HepG2 (cell line): Measurements from ENCODE around the gene MBD3. TPM values are rescaled to one million over a fixed set of nuclear protein-coding genes. Genes with fewer than 3 reads are reported as not detected.

ENCODE experiments used
- HNRNPLL ChIP-seq: fragments of 200-400 bp; formaldehyde crosslinking; IDR thresholded peaks from 2 replicates; pipeline ENCODE4 v1.6.1; 2017; ENCODE audit warnings: mild to moderate bottlenecking, low read depth, low read length; ENCODE audit not compliant: poor library complexity, severe bottlenecking
- MIER3 ChIP-seq: IDR thresholded peaks from 2 replicates; pipeline ENCODE4 v1.6.1; 2016; ENCODE audit warnings: missing compliant biosample characterization, borderline replicate concordance
- MTF1 ChIP-seq: sonication (generic); formaldehyde crosslinking; IDR thresholded peaks from 2 replicates; pipeline ENCODE4 v1.5.0; 2020; ENCODE audit warnings: missing genetic modification reagents
- NCOR1 ChIP-seq: fragments of 200-600 bp; sonication (generic); IDR thresholded peaks from 2 replicates; pipeline ENCODE4 v1.7.0; 2017; ENCODE audit warnings: antibody characterized with exemption, low read length, borderline replicate concordance
- NFE2L2 ChIP-seq: fragments of 150-350 bp; IDR thresholded peaks from 2 replicates; pipeline ENCODE4 v1.6.1; 2014; ENCODE audit warnings: low read length
- NR2F2 ChIP-seq: IDR thresholded peaks from 2 replicates; pipeline ENCODE4 v1.6.1; 2012; ENCODE audit warnings: low read depth, inconsistent platforms, borderline replicate concordance
- POLR2AphosphoS5 ChIP-seq: IDR thresholded peaks from 2 replicates; pipeline ENCODE4 v1.6.1; 2012; ENCODE audit warnings: low read depth, low read length
- TCF12 ChIP-seq, 2 experiments: fragments of 450-650 bp in 1 of 2; sonication (generic) in 1 of 2; formaldehyde crosslinking in 1 of 2; IDR thresholded peaks; 2 replicates each; pipeline versions ENCODE4 v1.6.1 to v1.8.0; 2017 to 2022; ENCODE audit warnings: antibody characterized with exemption in 1 of 2, mild to moderate bottlenecking in 1 of 2, missing genetic modification reagents in 1 of 2, moderate library complexity in 1 of 2
- ZFP82 ChIP-seq: sonication (generic); formaldehyde crosslinking; IDR thresholded peaks from 2 replicates; pipeline ENCODE4 v1.5.1; 2020; ENCODE audit warnings: mild to moderate bottlenecking, missing genetic modification reagents, borderline replicate concordance
- ZMAT3 ChIP-seq: sonication (generic); formaldehyde crosslinking; conservative IDR thresholded peaks from 2 replicates; pipeline ENCODE4 v1.7.0; 2021; ENCODE audit warnings: missing genetic modification reagents
- ZNF138 ChIP-seq: sonication (generic); formaldehyde crosslinking; IDR thresholded peaks from 2 replicates; pipeline ENCODE4 v1.5.0; 2020; ENCODE audit warnings: mild to moderate bottlenecking, low read depth, missing genetic modification reagents
- ZNF383 ChIP-seq: sonication (generic); formaldehyde crosslinking; IDR thresholded peaks from 2 replicates; pipeline ENCODE4 v1.4.0; 2020; ENCODE audit warnings: missing genetic modification reagents, mild to moderate bottlenecking, borderline replicate concordance
- polyA plus RNA-seq, 8 experiments: library from polyadenylated mRNA; depleted of rRNA in 3 of 8; stranded (reverse) in 7 of 8; unstranded in 1 of 8; fragments of >200 nt; fragmentation: Illumina TruSeq in 4 of 8; extraction: Trizol in 4 of 8; gene quantifications; 2 replicates each; pipeline versions ENCODE4 v1.2.1 to v1.2.3, GENCODE V29; 2011 to 2016; ENCODE audit warnings: low read depth in 4 of 8, missing spikeins in 1 of 8, mixed read lengths in 1 of 8; ENCODE audit not compliant: insufficient read depth in 1 of 8
- total RNA-seq, 5 experiments: library from RNA; depleted of rRNA; stranded (reverse); fragments of >200 nt; fragmentation: Illumina TruSeq; extraction: Trizol; gene quantifications; 2 replicates each; pipeline ENCODE4 v1.2.3, GENCODE V29; 2016; ENCODE audit warnings: low read depth in 1 of 5
- TF ChIP-seq, protein P1 (sequence below): IDR thresholded peaks from 2 replicates; pipeline ENCODE4 v1.6.1; 2012; ENCODE audit warnings: inconsistent platforms
- TF ChIP-seq, protein P2 (sequence below): sonication (generic); formaldehyde crosslinking; IDR thresholded peaks from 2 replicates; pipeline ENCODE4 v1.4.0; 2020; ENCODE audit warnings: mild to moderate bottlenecking, low read depth, missing genetic modification reagents
- TF ChIP-seq, protein P3 (sequence below), 2 experiments: sonication (generic) in 1 of 2; formaldehyde crosslinking in 1 of 2; IDR thresholded peaks; 2 replicates each; pipeline versions ENCODE4 v1.4.0 to v1.6.1; 2016 to 2020; ENCODE audit warnings: borderline replicate concordance in 1 of 2, low read depth in 1 of 2, mild to moderate bottlenecking in 1 of 2, missing genetic modification reagents in 1 of 2
- TF ChIP-seq, protein P4 (sequence below): sonication (generic); formaldehyde crosslinking; IDR thresholded peaks from 2 replicates; pipeline ENCODE4 v1.4.0; 2020; ENCODE audit warnings: missing genetic modification reagents
- TF ChIP-seq, protein P5 (sequence below): sonication (generic); formaldehyde crosslinking; IDR thresholded peaks from 2 replicates; pipeline ENCODE4 v1.4.0; 2020; ENCODE audit warnings: missing genetic modification reagents

MBD3 gene
- total and polyA plus RNA-seq, 2 of the 13 experiments (the other 11 are each of a cell fraction or from before 2014, with no cell fraction given), result 21.2 to 76.9 TPM

DNA sequence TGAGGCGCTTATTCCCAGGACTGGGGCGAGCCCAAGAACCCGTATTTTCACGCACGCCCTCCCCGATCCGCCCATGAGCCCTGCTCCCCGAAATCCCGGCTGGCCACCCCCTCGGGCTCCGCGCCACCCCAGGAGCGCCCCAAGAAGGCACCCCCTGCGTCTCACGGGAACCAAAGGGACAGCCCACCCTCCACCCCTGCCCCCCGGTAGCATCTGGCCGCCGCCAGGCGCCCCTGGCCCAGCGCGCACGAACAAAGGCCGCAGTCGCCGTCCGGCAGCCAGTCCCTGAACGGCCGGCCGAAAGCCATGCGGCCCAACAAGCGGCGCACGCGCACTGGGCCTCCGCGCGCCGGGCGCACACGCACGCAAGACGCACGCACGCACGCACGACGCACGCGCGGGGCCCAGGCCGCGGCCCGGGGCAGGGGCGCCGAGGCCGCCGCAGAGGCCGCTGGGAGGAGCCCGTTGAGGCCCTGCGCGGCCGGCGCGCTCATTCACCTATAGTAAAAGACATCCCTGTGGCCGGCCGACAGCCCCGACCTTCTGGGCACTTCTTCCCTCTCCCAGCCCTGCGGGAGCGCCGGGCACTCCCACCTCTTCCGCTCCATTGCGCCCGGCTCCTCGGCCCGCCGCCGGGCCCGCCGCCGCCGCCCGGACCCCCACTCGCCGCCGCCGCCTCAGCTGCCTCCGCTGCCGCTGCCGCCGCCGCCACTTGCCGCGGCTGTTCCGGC is 476 bp downstream of the MBD3 start (continued):
- TF ChIP-seq, protein P1, sequence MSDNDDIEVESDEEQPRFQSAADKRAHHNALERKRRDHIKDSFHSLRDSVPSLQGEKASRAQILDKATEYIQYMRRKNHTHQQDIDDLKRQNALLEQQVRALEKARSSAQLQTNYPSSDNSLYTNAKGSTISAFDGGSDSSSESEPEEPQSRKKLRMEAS, result peak; percentile 98
- TF ChIP-seq NR2F2 (no peak), POLR2AphosphoS5 (peak; percentile 91), NFE2L2 (no peak), TCF12 (IDR thresholded peaks at IDR 0.05) (no peak), TCF12 (CRISPR knock-in tag; IDR thresholded peaks at IDR 0.05) (no peak), ZMAT3 (peak; percentile 67; the same call in 1 of the 2 replicates), ZNF383 (CRISPR knock-in tag) (no peak), MTF1 (CRISPR knock-in tag) (peak; percentile 76; the same call in 1 of the 2 replicates), MIER3 (CRISPR knock-in tag) (no peak), NCOR1 (no peak), ZFP82 (no peak; the same call in 1 of the 2 replicates), ZNF138 (CRISPR knock-in tag) (peak; percentile 90; the same call in 1 of the 2 replicates), HNRNPLL (no peak)
- TF ChIP-seq, protein P2, sequence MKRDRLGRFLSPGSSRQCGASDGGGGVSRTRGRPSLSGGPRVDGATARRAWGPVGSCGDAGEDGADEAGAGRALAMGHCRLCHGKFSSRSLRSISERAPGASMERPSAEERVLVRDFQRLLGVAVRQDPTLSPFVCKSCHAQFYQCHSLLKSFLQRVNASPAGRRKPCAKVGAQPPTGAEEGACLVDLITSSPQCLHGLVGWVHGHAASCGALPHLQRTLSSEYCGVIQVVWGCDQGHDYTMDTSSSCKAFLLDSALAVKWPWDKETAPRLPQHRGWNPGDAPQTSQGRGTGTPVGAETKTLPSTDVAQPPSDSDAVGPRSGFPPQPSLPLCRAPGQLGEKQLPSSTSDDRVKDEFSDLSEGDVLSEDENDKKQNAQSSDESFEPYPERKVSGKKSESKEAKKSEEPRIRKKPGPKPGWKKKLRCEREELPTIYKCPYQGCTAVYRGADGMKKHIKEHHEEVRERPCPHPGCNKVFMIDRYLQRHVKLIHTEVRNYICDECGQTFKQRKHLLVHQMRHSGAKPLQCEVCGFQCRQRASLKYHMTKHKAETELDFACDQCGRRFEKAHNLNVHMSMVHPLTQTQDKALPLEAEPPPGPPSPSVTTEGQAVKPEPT (CRISPR knock-in tag), result no peak
- TF ChIP-seq, protein P3, sequence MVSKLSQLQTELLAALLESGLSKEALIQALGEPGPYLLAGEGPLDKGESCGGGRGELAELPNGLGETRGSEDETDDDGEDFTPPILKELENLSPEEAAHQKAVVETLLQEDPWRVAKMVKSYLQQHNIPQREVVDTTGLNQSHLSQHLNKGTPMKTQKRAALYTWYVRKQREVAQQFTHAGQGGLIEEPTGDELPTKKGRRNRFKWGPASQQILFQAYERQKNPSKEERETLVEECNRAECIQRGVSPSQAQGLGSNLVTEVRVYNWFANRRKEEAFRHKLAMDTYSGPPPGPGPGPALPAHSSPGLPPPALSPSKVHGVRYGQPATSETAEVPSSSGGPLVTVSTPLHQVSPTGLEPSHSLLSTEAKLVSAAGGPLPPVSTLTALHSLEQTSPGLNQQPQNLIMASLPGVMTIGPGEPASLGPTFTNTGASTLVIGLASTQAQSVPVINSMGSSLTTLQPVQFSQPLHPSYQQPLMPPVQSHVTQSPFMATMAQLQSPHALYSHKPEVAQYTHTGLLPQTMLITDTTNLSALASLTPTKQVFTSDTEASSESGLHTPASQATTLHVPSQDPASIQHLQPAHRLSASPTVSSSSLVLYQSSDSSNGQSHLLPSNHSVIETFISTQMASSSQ (IDR thresholded peaks at IDR 0.05; ENCODE audit: low read depth), result no peak
- TF ChIP-seq, protein P3 (CRISPR knock-in tag; IDR thresholded peaks at IDR 0.05; ENCODE audit: borderline replicate concordance), result 0 out of 2 replicates have a peak, but pooled peaks have one; percentile 29
- TF ChIP-seq, protein P4, sequence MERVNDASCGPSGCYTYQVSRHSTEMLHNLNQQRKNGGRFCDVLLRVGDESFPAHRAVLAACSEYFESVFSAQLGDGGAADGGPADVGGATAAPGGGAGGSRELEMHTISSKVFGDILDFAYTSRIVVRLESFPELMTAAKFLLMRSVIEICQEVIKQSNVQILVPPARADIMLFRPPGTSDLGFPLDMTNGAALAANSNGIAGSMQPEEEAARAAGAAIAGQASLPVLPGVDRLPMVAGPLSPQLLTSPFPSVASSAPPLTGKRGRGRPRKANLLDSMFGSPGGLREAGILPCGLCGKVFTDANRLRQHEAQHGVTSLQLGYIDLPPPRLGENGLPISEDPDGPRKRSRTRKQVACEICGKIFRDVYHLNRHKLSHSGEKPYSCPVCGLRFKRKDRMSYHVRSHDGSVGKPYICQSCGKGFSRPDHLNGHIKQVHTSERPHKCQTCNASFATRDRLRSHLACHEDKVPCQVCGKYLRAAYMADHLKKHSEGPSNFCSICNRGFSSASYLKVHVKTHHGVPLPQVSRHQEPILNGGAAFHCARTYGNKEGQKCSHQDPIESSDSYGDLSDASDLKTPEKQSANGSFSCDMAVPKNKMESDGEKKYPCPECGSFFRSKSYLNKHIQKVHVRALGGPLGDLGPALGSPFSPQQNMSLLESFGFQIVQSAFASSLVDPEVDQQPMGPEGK (CRISPR knock-in tag), result no peak; the same call in 1 of the 2 replicates
- TF ChIP-seq, protein P5, sequence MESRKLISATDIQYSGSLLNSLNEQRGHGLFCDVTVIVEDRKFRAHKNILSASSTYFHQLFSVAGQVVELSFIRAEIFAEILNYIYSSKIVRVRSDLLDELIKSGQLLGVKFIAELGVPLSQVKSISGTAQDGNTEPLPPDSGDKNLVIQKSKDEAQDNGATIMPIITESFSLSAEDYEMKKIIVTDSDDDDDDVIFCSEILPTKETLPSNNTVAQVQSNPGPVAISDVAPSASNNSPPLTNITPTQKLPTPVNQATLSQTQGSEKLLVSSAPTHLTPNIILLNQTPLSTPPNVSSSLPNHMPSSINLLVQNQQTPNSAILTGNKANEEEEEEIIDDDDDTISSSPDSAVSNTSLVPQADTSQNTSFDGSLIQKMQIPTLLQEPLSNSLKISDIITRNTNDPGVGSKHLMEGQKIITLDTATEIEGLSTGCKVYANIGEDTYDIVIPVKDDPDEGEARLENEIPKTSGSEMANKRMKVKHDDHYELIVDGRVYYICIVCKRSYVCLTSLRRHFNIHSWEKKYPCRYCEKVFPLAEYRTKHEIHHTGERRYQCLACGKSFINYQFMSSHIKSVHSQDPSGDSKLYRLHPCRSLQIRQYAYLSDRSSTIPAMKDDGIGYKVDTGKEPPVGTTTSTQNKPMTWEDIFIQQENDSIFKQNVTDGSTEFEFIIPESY, result no peak
